CD14-positive monocyte (primary cell): ENCODE measurements around the gene BAAT. TPM values are rescaled to one million over a fixed set of nuclear protein-coding genes. Genes with fewer than 3 reads are reported as not detected.

ENCODE experiments used
- DNase-seq, 3 donors: peaks; one replicate each; pipeline ENCODE4 v3.0.0-alpha.2; 2011 to 2022
- H2AFZ ChIP-seq: 2 replicates; pipeline ENCODE4 v1.6.0; 2012; ENCODE audit warnings: mild to moderate bottlenecking, low read depth, low read length, inconsistent platforms; ENCODE audit not compliant: insufficient read depth, poor library complexity, severe bottlenecking
- H3K27ac ChIP-seq, 2 donors: 1 replicate in 1 of 2; 2 replicates in 1 of 2; pipeline ENCODE4 v1.5.1; 2012 to 2013; ENCODE audit warnings: low read length in 2 of 2, control low read depth in 1 of 2, inconsistent platforms in 1 of 2, low read depth in 1 of 2, mild to moderate bottlenecking in 1 of 2
- H3K27me3 ChIP-seq, 2 donors: one replicate each; pipeline versions ENCODE4 v1.6.0 to v1.6.1; 2011 to 2013; ENCODE audit warnings: low read length in 2 of 2; ENCODE audit not compliant: control insufficient read depth in 2 of 2, insufficient read depth in 2 of 2
- H3K36me3 ChIP-seq, 2 donors: replicated peaks in 1 of 2; 1 replicate in 1 of 2; 2 replicates in 1 of 2; pipeline versions ENCODE4 v1.5.1 to v1.6.1; 2012 to 2013; ENCODE audit warnings: low read length in 2 of 2, control low read depth in 1 of 2, inconsistent platforms in 1 of 2, mild to moderate bottlenecking in 1 of 2; ENCODE audit not compliant: insufficient read depth in 2 of 2, control insufficient read depth in 1 of 2
- H3K4me1 ChIP-seq, 2 donors: 1 replicate in 1 of 2; 2 replicates in 1 of 2; pipeline versions ENCODE4 v1.5.1 to v1.6.1; 2012 to 2013; ENCODE audit warnings: low read length in 2 of 2, control low read depth in 1 of 2, inconsistent platforms in 1 of 2, mild to moderate bottlenecking in 1 of 2, moderate library complexity in 1 of 2; ENCODE audit not compliant: insufficient read depth in 2 of 2, control insufficient read depth in 1 of 2
- H3K4me2 ChIP-seq: replicated peaks from 2 replicates; pipeline ENCODE3; 2012; ENCODE audit warnings: low read length, moderate library complexity, mild to moderate bottlenecking; ENCODE audit not compliant: poor library complexity, severe bottlenecking; ENCODE audit errors: extremely low read depth
- H3K4me3 ChIP-seq, 3 experiments: fragments of 200-600 bp in 1 of 3; sonication (generic) in 1 of 3; replicated peaks in 1 of 3; 1 replicate in 2 of 3; 2 replicates in 1 of 3; pipeline ENCODE4 v1.5.1; 2011 to 2013; ENCODE audit warnings: low read length in 3 of 3, mild to moderate bottlenecking in 3 of 3, control low read depth in 2 of 3, low read depth in 2 of 3, inconsistent platforms in 1 of 3, moderate library complexity in 1 of 3
- H3K79me2 ChIP-seq: 2 replicates; pipeline ENCODE4 v1.6.0; 2012; ENCODE audit warnings: mild to moderate bottlenecking, control low read depth, inconsistent platforms, low read length, moderate library complexity; ENCODE audit not compliant: insufficient read depth
- H3K9ac ChIP-seq: 2 replicates; pipeline ENCODE4 v1.6.0; 2017; ENCODE audit warnings: low read length, mild to moderate bottlenecking; ENCODE audit not compliant: insufficient read depth, poor library complexity, severe bottlenecking
- H3K9me3 ChIP-seq, 2 donors: replicated peaks in 1 of 2; 1 replicate in 1 of 2; 2 replicates in 1 of 2; pipeline versions ENCODE4 v1.5.1 to v1.6.1; 2012 to 2013; ENCODE audit warnings: low read length in 2 of 2, control low read depth in 1 of 2; ENCODE audit not compliant: control insufficient read depth in 1 of 2, insufficient read depth in 1 of 2
- H4K20me1 ChIP-seq: 2 replicates; pipeline ENCODE4 v1.6.0; 2012; ENCODE audit warnings: mild to moderate bottlenecking, low read length, control low read depth, moderate library complexity; ENCODE audit not compliant: insufficient read depth
- H3K27ac Mint-ChIP-seq, 7 donors: one replicate each; pipeline ENCODE4 v1.8.0; 2020; ENCODE audit warnings: mild to moderate bottlenecking in 7 of 7, mixed read lengths in 7 of 7, moderate library complexity in 6 of 7, inconsistent platforms in 2 of 7
- H3K27me3 Mint-ChIP-seq, 3 donors: one replicate each; pipeline ENCODE4 v1.8.0; 2021 to 2022; ENCODE audit warnings: low read depth in 3 of 3, mild to moderate bottlenecking in 3 of 3, mixed read lengths in 3 of 3, moderate library complexity in 3 of 3, inconsistent platforms in 1 of 3
- H3K36me3 Mint-ChIP-seq, 2 donors: one replicate each; pipeline ENCODE4 v1.8.0; 2020; ENCODE audit warnings: mixed read lengths in 2 of 2, inconsistent platforms in 1 of 2, mild to moderate bottlenecking in 1 of 2
- H3K4me1 Mint-ChIP-seq: one replicate; pipeline ENCODE4 v1.8.0; 2020; ENCODE audit warnings: mild to moderate bottlenecking, mixed read lengths
- H3K4me3 Mint-ChIP-seq, 2 donors: one replicate each; pipeline ENCODE4 v1.8.0; 2020; ENCODE audit warnings: mild to moderate bottlenecking in 2 of 2, mixed read lengths in 2 of 2, moderate library complexity in 1 of 2
- H3K9me3 Mint-ChIP-seq, 7 donors: one replicate each; pipeline ENCODE4 v1.8.0; 2020 to 2022; ENCODE audit warnings: mixed read lengths in 7 of 7, mild to moderate bottlenecking in 6 of 7, moderate library complexity in 6 of 7, inconsistent platforms in 2 of 7
- CTCF ChIP-seq: fragments of 200-600 bp; IDR thresholded peaks from one replicate; pipeline ENCODE4 v1.8.0; 2022; ENCODE audit warnings: antibody characterized with exemption, mild to moderate bottlenecking
- WGBS: methylation state at CpG from one replicate; pipeline ENCODE4 v1.1.5; 2013; ENCODE audit warnings: missing lambda C conversion rate; ENCODE audit not compliant: insufficient coverage; 5-methylcytosine and 5-hydroxymethylcytosine counted together
- intact Hi-C, 2 donors: fragments of 100-400 bp; cut with micrococcal nuclease; formaldehyde crosslinking; loops; one replicate each; pipeline versions ENCODE4 v1.15.0 to v1.15.1; 2023
- polyA plus RNA-seq, 3 donors: library from polyadenylated mRNA; depleted of rRNA in 1 of 3; unstranded in 2 of 3; stranded (reverse) in 1 of 3; fragments of 300-500 nt in 2 of 3; fragments of >200 nt in 1 of 3; fragmentation: Illumina TruSeq in 2 of 3; gene quantifications; 1 replicate in 2 of 3; 2 replicates in 1 of 3; pipeline ENCODE4 v1.2.3, GENCODE V29; 2012 to 2021

BAAT gene
- polyA plus RNA-seq, 3 donors = not detected

GRCh38 chr9:101342595-101342994, 42.2 kb downstream of the BAAT start:
- Histone ChIP-seq H3K36me3 (no peaks in the 10 kb centered on the region), H4K20me1 (no peaks in the 10 kb centered on the region), H3K79me2 (no peaks in the 10 kb centered on the region), H3K27ac (no peak overlapping the region), H3K27me3 (no peaks in the 10 kb centered on the region), H3K4me2 (no peak overlapping the region), H2AFZ (no peak overlapping the region), H3K9me3 (peaks cover 0 to 7% of the 10 kb centered on the region in 2 donors), H3K9ac (no peak overlapping the region), H3K4me1 (no peaks in the 10 kb centered on the region), H3K4me3 (no peak overlapping the region)
- H3K36me3 Mint-ChIP-seq = no peaks in the 10 kb centered on the region
- H3K27me3 Mint-ChIP-seq = peaks cover 0 to 3% (median 0%) of the 10 kb centered on the region in 3 donors
- no peak for TF ChIP-seq CTCF
- intact Hi-C loops = no loop called here
- no peaks in the 10 kb centered on the region for H3K4me1 Mint-ChIP-seq
- no peak for DNase-seq
- H3K9me3 Mint-ChIP-seq = peaks cover 0 to 10% (median 6%) of the 10 kb centered on the region in 7 donors
- no peak overlapping the region for H3K27ac Mint-ChIP-seq
- H3K4me3 Mint-ChIP-seq = no peak overlapping the region
- no CpG with 5 or more reads among the region's 1 CpG for WGBS

GRCh38 chr9:101341958-101342357, 42.8 kb downstream of the BAAT start:
- Histone ChIP-seq H2AFZ (no peak overlapping the region), H3K4me2 (no peak overlapping the region), H3K27me3 (no peaks in the 10 kb centered on the region), H3K9ac (no peak overlapping the region), H3K27ac (no peak overlapping the region), H4K20me1 (no peaks in the 10 kb centered on the region), H3K4me3 (no peak overlapping the region), H3K79me2 (no peaks in the 10 kb centered on the region), H3K4me1 (no peaks in the 10 kb centered on the region), H3K36me3 (no peaks in the 10 kb centered on the region), H3K9me3 (peaks cover 0 to 7% of the 10 kb centered on the region in 2 donors)
- intact Hi-C loops = no loop called here
- Mint-ChIP-seq H3K4me3 (no peak overlapping the region), H3K27me3 (peaks cover 0 to 3% (median 0%) of the 10 kb centered on the region in 3 donors), H3K9me3 (peaks cover 0 to 11% (median 6%) of the 10 kb centered on the region in 7 donors), H3K27ac (no peak overlapping the region), H3K4me1 (no peaks in the 10 kb centered on the region), H3K36me3 (no peaks in the 10 kb centered on the region)
- TF ChIP-seq CTCF = no peak
- no peak for DNase-seq
